ENCODE data around the gene MYH10. TPM values are rescaled to one million over a fixed set of nuclear protein-coding genes. Genes with fewer than 3 reads are reported as not detected.

Gene MYH10
- total RNA-seq, 1 experiment from 2014 or later = 74.0 TPM

- peaks cover 27% of the 10 kb centered on the region for H3K36me3 Mint-ChIP-seq (ENCODE audit: insufficient read depth, unreplicated experiment)
- intact Hi-C loops (cut with micrococcal nuclease; ENCODE audit: unreplicated experiment) = no loop called here
- no peaks in the 10 kb centered on the region for H3K4me1 Mint-ChIP-seq (ENCODE audit: low read depth, unreplicated experiment)
- DNase-seq = no peak
- Histone ChIP-seq H3K9me3 (no peaks in the 10 kb centered on the region), H3K27me3 (replicated peaks; ENCODE audit: control insufficient read depth, insufficient read depth, low read length) (no peaks in the 10 kb centered on the region), H3K36me3 (ENCODE audit: control insufficient read depth, insufficient read depth, low read length) (no peaks in the 10 kb centered on the region), H3K4me3 (ENCODE audit: low read depth, low read length) (no peak overlapping the region), H3K4me1 (no peaks in the 10 kb centered on the region)
- H3K4me3 Mint-ChIP-seq (ENCODE audit: unreplicated experiment) = no peak overlapping the region
- H3K27me3 Mint-ChIP-seq (ENCODE audit: insufficient read depth, unreplicated experiment) = no peaks in the 10 kb centered on the region
- no peak for TF ChIP-seq CTCF (IDR thresholded peaks at IDR 0.05; ENCODE audit: insufficient read depth in 1 of 2, low read depth in 1 of 2, low read length in 1 of 2, severe bottlenecking in 1 of 2, unreplicated experiment in 1 of 2)
- H3K9me3 Mint-ChIP-seq (ENCODE audit: unreplicated experiment) = no peaks in the 10 kb centered on the region
- BruUV-seq (replicated peaks) = no TSS peak
- CTCF ChIA-PET = no interaction called here
- POLR2A ChIA-PET = no interaction called here
- no peak overlapping the region for H3K27ac Mint-ChIP-seq (ENCODE audit: unreplicated experiment)
These were observed 186.8 kb downstream of the MYH10 start for GRCh38 chr17:8443756-8444155.

- intact Hi-C loops (cut with micrococcal nuclease; ENCODE audit: unreplicated experiment) = no loop called here
- Mint-ChIP-seq H3K27ac (ENCODE audit: unreplicated experiment) (no peak overlapping the region), H3K27me3 (ENCODE audit: insufficient read depth, unreplicated experiment) (no peaks in the 10 kb centered on the region), H3K36me3 (ENCODE audit: insufficient read depth, unreplicated experiment) (peaks cover 21% of the 10 kb centered on the region), H3K4me1 (ENCODE audit: low read depth, unreplicated experiment) (no peaks in the 10 kb centered on the region), H3K4me3 (ENCODE audit: unreplicated experiment) (no peak overlapping the region), H3K9me3 (ENCODE audit: unreplicated experiment) (no peaks in the 10 kb centered on the region)
- H3K4me3 ChIP-seq (ENCODE audit: low read depth, low read length) = no peak overlapping the region
- no peak for DNase-seq
- no peaks in the 10 kb centered on the region for H3K9me3 ChIP-seq
- H3K27me3 ChIP-seq (replicated peaks; ENCODE audit: control insufficient read depth, insufficient read depth, low read length) = no peaks in the 10 kb centered on the region
- CTCF ChIA-PET = no interaction called here
- no peak for TF ChIP-seq CTCF (IDR thresholded peaks at IDR 0.05; ENCODE audit: insufficient read depth in 1 of 2, low read depth in 1 of 2, low read length in 1 of 2, severe bottlenecking in 1 of 2, unreplicated experiment in 1 of 2)
- BruUV-seq (replicated peaks) = no TSS peak
- no peaks in the 10 kb centered on the region for H3K36me3 ChIP-seq (ENCODE audit: control insufficient read depth, insufficient read depth, low read length)
- POLR2A ChIA-PET = no interaction called here
- no peaks in the 10 kb centered on the region for H3K4me1 ChIP-seq
These were observed 188.2 kb downstream of the MYH10 start for GRCh38 chr17:8442310-8442709.

- H3K4me1 Mint-ChIP-seq (ENCODE audit: low read depth, unreplicated experiment) = no peaks in the 10 kb centered on the region
- Histone ChIP-seq H3K4me1 (no peaks in the 10 kb centered on the region), H3K4me3 (ENCODE audit: low read depth, low read length) (no peak overlapping the region), H3K36me3 (ENCODE audit: control insufficient read depth, insufficient read depth, low read length) (no peaks in the 10 kb centered on the region), H3K27me3 (replicated peaks; ENCODE audit: control insufficient read depth, insufficient read depth, low read length) (no peaks in the 10 kb centered on the region), H3K9me3 (no peaks in the 10 kb centered on the region)
- no peak overlapping the region for H3K4me3 Mint-ChIP-seq (ENCODE audit: unreplicated experiment)
- intact Hi-C loops (cut with micrococcal nuclease; ENCODE audit: unreplicated experiment) = no loop called here
- ChIA-PET POLR2A (no interaction called here), CTCF (no interaction called here)
- H3K27ac Mint-ChIP-seq (ENCODE audit: unreplicated experiment) = no peak overlapping the region
- peaks cover 21% of the 10 kb centered on the region for H3K36me3 Mint-ChIP-seq (ENCODE audit: insufficient read depth, unreplicated experiment)
- DNase-seq = no peak
- no peak for TF ChIP-seq CTCF (IDR thresholded peaks at IDR 0.05; ENCODE audit: insufficient read depth in 1 of 2, low read depth in 1 of 2, low read length in 1 of 2, severe bottlenecking in 1 of 2, unreplicated experiment in 1 of 2)
- no peaks in the 10 kb centered on the region for H3K9me3 Mint-ChIP-seq (ENCODE audit: unreplicated experiment)
- no TSS peak for BruUV-seq (replicated peaks)
- H3K27me3 Mint-ChIP-seq (ENCODE audit: insufficient read depth, unreplicated experiment) = no peaks in the 10 kb centered on the region
These were observed 188.8 kb downstream of the MYH10 start for GRCh38 chr17:8441690-8442089.
